Progenitor cell of endocrine pancreas (in vitro differentiated cells): Measurements from ENCODE around the gene ST14. TPM values are rescaled to one million over a fixed set of nuclear protein-coding genes. Genes with fewer than 3 reads are reported as not detected.

Experiments
- DNase-seq: peaks from one replicate; pipeline ENCODE4 v3.0.0; 2021; ENCODE audit warnings: low spot score; ENCODE audit not compliant: unreplicated experiment
- H3K27ac Mint-ChIP-seq: 2 replicates; pipeline ENCODE4 v1.8.0; 2021; ENCODE audit warnings: mild to moderate bottlenecking, moderate library complexity, mixed read lengths
- H3K27me3 Mint-ChIP-seq: 2 replicates; pipeline ENCODE4 v1.8.0; 2021; ENCODE audit warnings: mixed read lengths
- H3K36me3 Mint-ChIP-seq: 2 replicates; pipeline ENCODE4 v1.8.0; 2022; ENCODE audit warnings: mixed read lengths; ENCODE audit not compliant: insufficient read depth
- H3K4me1 Mint-ChIP-seq: 2 replicates; pipeline ENCODE4 v1.8.0; 2021; ENCODE audit warnings: low read depth, mixed read lengths
- H3K4me3 Mint-ChIP-seq: 2 replicates; pipeline ENCODE4 v1.8.0; 2021; ENCODE audit warnings: low read depth, mild to moderate bottlenecking, moderate library complexity, mixed read lengths
- H3K9me3 Mint-ChIP-seq: 2 replicates; pipeline ENCODE4 v1.8.0; 2021; ENCODE audit warnings: low read depth, mixed read lengths
- CTCF ChIP-seq: fragments of 200-600 bp; sonication (generic); IDR thresholded peaks from one replicate; pipeline ENCODE4 v1.5.0; 2021; ENCODE audit warnings: antibody characterized with exemption, mild to moderate bottlenecking; ENCODE audit not compliant: unreplicated experiment
- total RNA-seq: library from RNA; stranded (reverse); gene quantifications from 2 replicates; pipeline ENCODE4 v1.2.1, GENCODE V29; 2021

Gene ST14
- total RNA-seq, 1 donor from 2014 or later = 94.9 TPM

GRCh38 chr11:130164221-130164570, 4.6 kb downstream of the ST14 start:
- Mint-ChIP-seq H3K9me3 (no peaks in the 10 kb centered on the region), H3K4me1 (peaks cover 14% of the 10 kb centered on the region), H3K36me3 (no peaks in the 10 kb centered on the region), H3K27ac (no peak overlapping the region), H3K4me3 (no peak overlapping the region), H3K27me3 (peaks cover 4% of the 10 kb centered on the region)
- no peak for DNase-seq
- TF ChIP-seq CTCF = no peak

GRCh38 chr11:130165601-130166456, 6.2 kb downstream of the ST14 start:
- H3K27me3 Mint-ChIP-seq = peaks cover 3% of the 10 kb centered on the region
- H3K27ac Mint-ChIP-seq = no peak overlapping the region
- TF ChIP-seq CTCF = no peak
- no peak overlapping the region for H3K4me3 Mint-ChIP-seq
- no peak for DNase-seq
- peaks cover 8% of the 10 kb centered on the region for H3K4me1 Mint-ChIP-seq
- H3K36me3 Mint-ChIP-seq = no peaks in the 10 kb centered on the region
- H3K9me3 Mint-ChIP-seq = no peaks in the 10 kb centered on the region

- no peak overlapping the region for H3K4me3 Mint-ChIP-seq
- no peaks in the 10 kb centered on the region for H3K36me3 Mint-ChIP-seq
- H3K9me3 Mint-ChIP-seq = no peaks in the 10 kb centered on the region
- H3K27me3 Mint-ChIP-seq = peaks cover 3% of the 10 kb centered on the region
- DNase-seq = no peak
- peaks cover 4% of the 10 kb centered on the region for H3K4me1 Mint-ChIP-seq
- no peak overlapping the region for H3K27ac Mint-ChIP-seq
- TF ChIP-seq CTCF = no peak
Measured at GRCh38 chr11:130166457-130166784, 6.8 kb downstream of the ST14 start.

- DNase-seq = no peak
- Mint-ChIP-seq H3K27me3 (no peaks in the 10 kb centered on the region), H3K9me3 (no peaks in the 10 kb centered on the region), H3K36me3 (no peaks in the 10 kb centered on the region), H3K4me3 (no peak overlapping the region), H3K27ac (peak overlapping the region; percentile 60), H3K4me1 (peaks cover 1% of the 10 kb centered on the region)
- no peak for TF ChIP-seq CTCF
Measured at GRCh38 chr11:130167146-130167545, 7.6 kb downstream of the ST14 start.

GRCh38 chr11:130168105-130168504, 8.5 kb downstream of the ST14 start:
- no peak overlapping the region for H3K27ac Mint-ChIP-seq
- no peaks in the 10 kb centered on the region for H3K9me3 Mint-ChIP-seq
- peaks cover 1% of the 10 kb centered on the region for H3K4me1 Mint-ChIP-seq
- H3K4me3 Mint-ChIP-seq = no peak overlapping the region
- DNase-seq = no peak
- no peak for TF ChIP-seq CTCF
- no peaks in the 10 kb centered on the region for H3K27me3 Mint-ChIP-seq
- no peaks in the 10 kb centered on the region for H3K36me3 Mint-ChIP-seq
